OCI-LY7 (cell line): ENCODE measurements around the gene GPR22. TPM values are rescaled to one million over a fixed set of nuclear protein-coding genes. Genes with fewer than 3 reads are reported as not detected.

Experiments
- BruUV-seq: library from RNA; stranded (reverse); fragments of 400-500 nt; replicated peaks from 2 replicates; lab custom pipeline; 2021; lab: Mats Ljungman, UMichigan
- CTCF ChIA-PET: fragments of 300-600 bp; sonication (Branson Sonifier 250); formaldehyde crosslinking; loops from one replicate; lab custom pipeline; 2022; ENCODE audit warnings: antibody characterized with exemption; ENCODE audit not compliant: unreplicated experiment; lab: Charles Lee
- POLR2A ChIA-PET: fragments of 300-600 bp; sonication (Branson Sonifier 250); formaldehyde crosslinking; loops from one replicate; lab custom pipeline; 2022; ENCODE audit warnings: antibody characterized with exemption; lab: Charles Lee
- DNase-seq: peaks from one replicate; pipeline ENCODE4 v3.0.0-alpha.2; 2015; ENCODE audit warnings: low spot score
- H2AFZ ChIP-seq: fragments of 200-600 bp; sonication (generic), shearing (Covaris generic); 2 replicates; pipeline ENCODE4 v1.6.1; 2014; ENCODE audit warnings: mild to moderate bottlenecking, antibody characterized with exemption, low read length, moderate library complexity
- H3K27ac ChIP-seq: fragments of 200-600 bp; sonication (generic); 2 replicates; pipeline ENCODE4 v1.5.1; 2014; ENCODE audit warnings: mixed run types, low read depth, mild to moderate bottlenecking, moderate library complexity, low read length, inconsistent platforms; ENCODE audit not compliant: poor library complexity, severe bottlenecking
- H3K36me3 ChIP-seq: fragments of 200-600 bp; sonication (generic); 2 replicates; pipeline ENCODE4 v1.6.1; 2014; ENCODE audit warnings: mild to moderate bottlenecking, antibody characterized with exemption, low read length, moderate library complexity, mixed read lengths; ENCODE audit not compliant: insufficient read depth
- H3K4me1 ChIP-seq: fragments of 200-600 bp; sonication (generic); 2 replicates; pipeline ENCODE4 v1.5.1; 2014; ENCODE audit warnings: mild to moderate bottlenecking, low read length; ENCODE audit not compliant: insufficient read depth, poor library complexity, severe bottlenecking
- H3K4me2 ChIP-seq: fragments of 200-600 bp; sonication (generic); 2 replicates; pipeline ENCODE4 v1.6.1; 2014; ENCODE audit warnings: mild to moderate bottlenecking, low read length
- H3K4me3 ChIP-seq: fragments of 200-600 bp; sonication (generic); 2 replicates; pipeline ENCODE4 v1.5.1; 2014; ENCODE audit warnings: mild to moderate bottlenecking, low read depth, low read length; ENCODE audit not compliant: poor library complexity, severe bottlenecking
- H3K79me2 ChIP-seq: fragments of 200-600 bp; sonication (generic); 2 replicates; pipeline ENCODE4 v1.6.1; 2016; ENCODE audit warnings: low read depth, mild to moderate bottlenecking, low read length, moderate library complexity, mixed read lengths; ENCODE audit not compliant: insufficient read depth
- H3K9me2 ChIP-seq: fragments of 200-600 bp; sonication (generic); 2 replicates; pipeline ENCODE4 v1.6.1; 2016; ENCODE audit warnings: mild to moderate bottlenecking, low read length, mixed read lengths; ENCODE audit not compliant: insufficient read depth
- H3K9me3 ChIP-seq: fragments of 200-600 bp; sonication (generic); 2 replicates; pipeline ENCODE4 v1.6.1; 2014; ENCODE audit warnings: mild to moderate bottlenecking, mixed run types, low read length, mixed read lengths
- H4K20me1 ChIP-seq: fragments of 200-600 bp; sonication (generic); 2 replicates; pipeline ENCODE4 v1.6.1; 2014; ENCODE audit warnings: mild to moderate bottlenecking, antibody characterized with exemption, low read length, moderate library complexity, mixed read lengths; ENCODE audit not compliant: insufficient read depth
- EZH2phosphoT487 ChIP-seq: fragments of 200-600 bp; sonication (generic); IDR thresholded peaks from 2 replicates; pipeline ENCODE4 v1.6.1; 2018; ENCODE audit warnings: low read depth, borderline replicate concordance, mild to moderate bottlenecking, mixed run types, antibody characterized with exemption, low read length, moderate library complexity, mixed read lengths
- intact Hi-C: fragments of 100-400 bp; cut with micrococcal nuclease; formaldehyde crosslinking; loops from one replicate; pipeline ENCODE4 v1.10.0; 2022; ENCODE audit not compliant: unreplicated experiment
- total RNA-seq, 2 experiments: library from RNA; depleted of rRNA in 1 of 2; stranded (reverse); fragments of >200 nt in 1 of 2; shearing (Covaris generic) in 1 of 2; gene quantifications; 2 replicates each; pipeline ENCODE4 v1.2.3, GENCODE V29; 2014 to 2022
- TF ChIP-seq, protein P1 (sequence below): fragments of 200-600 bp; sonication (generic); conservative IDR thresholded peaks from 2 replicates; pipeline ENCODE4 v1.5.1; 2014; ENCODE audit warnings: mild to moderate bottlenecking, antibody characterized with exemption, low read length, moderate library complexity, mixed read lengths

The GPR22 gene
- total RNA-seq, 2 experiments from 2014 or later, result not detected

DNA sequence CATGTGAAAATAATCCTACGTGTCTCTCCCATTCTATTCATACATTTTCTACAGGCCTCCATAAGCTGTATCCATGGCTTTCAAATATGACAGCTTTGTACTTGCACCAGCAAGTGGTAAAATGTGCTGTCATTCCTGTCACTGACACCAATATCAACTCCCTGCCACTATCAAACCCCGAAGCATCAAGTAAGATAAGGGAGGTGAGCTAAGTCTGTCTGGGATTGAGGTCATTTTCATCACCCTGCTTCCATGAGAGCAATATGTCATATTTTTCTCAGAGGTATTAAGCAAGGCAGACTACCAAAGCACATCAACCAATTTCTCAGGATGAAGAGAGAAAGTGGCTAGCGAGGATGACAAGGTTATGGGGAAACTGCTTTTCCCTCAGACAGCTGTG lies 11.1 kb downstream of the GPR22 start:
- Histone ChIP-seq H3K79me2 (no peaks in the 10 kb centered on the region), H4K20me1 (no peaks in the 10 kb centered on the region; the same call in 1 of the 2 replicates), H3K9me3 (no peaks in the 10 kb centered on the region), H2AFZ (no peak overlapping the region), H3K4me1 (no peaks in the 10 kb centered on the region), H3K27ac (no peak overlapping the region), H3K4me2 (no peak overlapping the region), H3K9me2 (no peaks in the 10 kb centered on the region), H3K36me3 (no peaks in the 10 kb centered on the region), H3K4me3 (no peak overlapping the region)
- POLR2A ChIA-PET, result interaction anchor here (1.1 kb wide), 1 partner anchor 15 kb away, joined by 5 read pairs; no protein-coding TSS in a partner anchor
- DNase-seq, result no peak
- intact Hi-C loops, result no loop called here
- TF ChIP-seq, protein P1, sequence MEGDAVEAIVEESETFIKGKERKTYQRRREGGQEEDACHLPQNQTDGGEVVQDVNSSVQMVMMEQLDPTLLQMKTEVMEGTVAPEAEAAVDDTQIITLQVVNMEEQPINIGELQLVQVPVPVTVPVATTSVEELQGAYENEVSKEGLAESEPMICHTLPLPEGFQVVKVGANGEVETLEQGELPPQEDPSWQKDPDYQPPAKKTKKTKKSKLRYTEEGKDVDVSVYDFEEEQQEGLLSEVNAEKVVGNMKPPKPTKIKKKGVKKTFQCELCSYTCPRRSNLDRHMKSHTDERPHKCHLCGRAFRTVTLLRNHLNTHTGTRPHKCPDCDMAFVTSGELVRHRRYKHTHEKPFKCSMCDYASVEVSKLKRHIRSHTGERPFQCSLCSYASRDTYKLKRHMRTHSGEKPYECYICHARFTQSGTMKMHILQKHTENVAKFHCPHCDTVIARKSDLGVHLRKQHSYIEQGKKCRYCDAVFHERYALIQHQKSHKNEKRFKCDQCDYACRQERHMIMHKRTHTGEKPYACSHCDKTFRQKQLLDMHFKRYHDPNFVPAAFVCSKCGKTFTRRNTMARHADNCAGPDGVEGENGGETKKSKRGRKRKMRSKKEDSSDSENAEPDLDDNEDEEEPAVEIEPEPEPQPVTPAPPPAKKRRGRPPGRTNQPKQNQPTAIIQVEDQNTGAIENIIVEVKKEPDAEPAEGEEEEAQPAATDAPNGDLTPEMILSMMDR, result no peak
- no peak for TF ChIP-seq EZH2phosphoT487
- BruUV-seq, result no TSS peak
- CTCF ChIA-PET, result interaction anchor here (0.5 kb wide), 1 partner anchor 234 kb away, joined by 3 read pairs; no protein-coding TSS in a partner anchor

DNA sequence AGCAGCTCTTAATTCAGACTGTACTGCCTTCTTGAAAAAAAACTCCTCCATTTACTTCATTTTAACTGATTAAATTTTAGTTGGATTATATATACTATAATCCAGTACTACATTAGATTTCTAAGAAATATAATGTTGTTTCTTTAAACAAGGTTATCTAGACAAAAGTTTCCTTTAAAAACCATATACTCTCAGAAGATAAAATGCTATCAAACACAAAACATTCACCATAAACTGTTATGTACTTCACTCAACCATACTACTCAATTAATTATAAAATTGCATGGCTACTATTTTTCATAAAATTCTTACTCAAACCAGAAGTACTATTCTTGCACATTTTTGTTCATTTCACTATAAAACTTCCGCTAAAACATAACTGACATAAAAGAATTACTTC lies 12.7 kb downstream of the GPR22 start:
- Histone ChIP-seq H3K4me2 (no peak overlapping the region), H3K4me3 (no peak overlapping the region), H3K79me2 (no peaks in the 10 kb centered on the region), H3K9me2 (no peaks in the 10 kb centered on the region), H3K36me3 (no peaks in the 10 kb centered on the region), H3K4me1 (no peaks in the 10 kb centered on the region), H3K9me3 (no peaks in the 10 kb centered on the region), H4K20me1 (no peaks in the 10 kb centered on the region; the same call in 1 of the 2 replicates), H2AFZ (no peak overlapping the region), H3K27ac (no peak overlapping the region)
- no peak for TF ChIP-seq EZH2phosphoT487
- TF ChIP-seq, protein P1, result no peak
- DNase-seq, result no peak
- ChIA-PET POLR2A (no interaction called here), CTCF (no interaction called here)
- intact Hi-C loops, result no loop called here
- no TSS peak for BruUV-seq

DNA sequence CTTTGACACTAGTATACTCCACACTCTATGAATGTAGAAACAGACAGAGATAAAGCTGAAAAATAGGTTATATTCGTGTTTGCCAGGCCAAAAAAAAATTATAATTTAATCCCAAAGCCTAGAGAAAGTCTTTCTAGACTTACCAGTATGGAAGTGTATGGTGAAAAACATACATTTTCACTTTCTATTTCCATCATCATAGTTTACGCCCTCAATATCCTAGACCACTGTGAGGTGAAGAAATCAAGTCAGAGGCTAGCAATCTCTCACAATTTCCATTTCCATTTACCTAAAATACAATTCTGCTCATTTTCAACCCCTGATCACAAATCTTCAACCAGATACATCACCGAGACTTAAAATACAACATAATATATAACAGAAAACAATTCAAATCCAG lies 16.2 kb downstream of the GPR22 start:
- H2AFZ ChIP-seq, result no peak overlapping the region
- no peaks in the 10 kb centered on the region for H3K4me1 ChIP-seq
- H3K9me2 ChIP-seq, result no peaks in the 10 kb centered on the region
- H3K4me3 ChIP-seq, result no peak overlapping the region
- POLR2A ChIA-PET, result interaction anchor here (1.4 kb wide), 1 partner anchor 12 kb away, joined by 3 read pairs; no protein-coding TSS in a partner anchor
- TF ChIP-seq, protein P1, result no peak
- no peak for TF ChIP-seq EZH2phosphoT487
- no peaks in the 10 kb centered on the region for H3K9me3 ChIP-seq
- H3K27ac ChIP-seq, result no peak overlapping the region
- no peak overlapping the region for H3K4me2 ChIP-seq
- intact Hi-C loops, result no loop called here
- no peaks in the 10 kb centered on the region for H3K36me3 ChIP-seq
- no TSS peak for BruUV-seq
- DNase-seq, result no peak
- no peaks in the 10 kb centered on the region for H3K79me2 ChIP-seq
- CTCF ChIA-PET, result no interaction called here
- H4K20me1 ChIP-seq, result no peaks in the 10 kb centered on the region; the same call in 1 of the 2 replicates
